ENCODE results near the gene CIC. TPM values are rescaled to one million over a fixed set of nuclear protein-coding genes. Genes with fewer than 3 reads are reported as not detected.
A peak's percentile ranks its signal among the peaks of the same experiment; 100 is the strongest.
"Not testable (repeated sequence)": the region's sequence is repeated elsewhere in the genome, so short reads cannot be mapped to it uniquely, and the experiment has no call there.

The CIC gene
- total RNA-seq, 3 donors from 2014 or later, result 20.2 to 25.6 (median 24.9) TPM

DNA sequence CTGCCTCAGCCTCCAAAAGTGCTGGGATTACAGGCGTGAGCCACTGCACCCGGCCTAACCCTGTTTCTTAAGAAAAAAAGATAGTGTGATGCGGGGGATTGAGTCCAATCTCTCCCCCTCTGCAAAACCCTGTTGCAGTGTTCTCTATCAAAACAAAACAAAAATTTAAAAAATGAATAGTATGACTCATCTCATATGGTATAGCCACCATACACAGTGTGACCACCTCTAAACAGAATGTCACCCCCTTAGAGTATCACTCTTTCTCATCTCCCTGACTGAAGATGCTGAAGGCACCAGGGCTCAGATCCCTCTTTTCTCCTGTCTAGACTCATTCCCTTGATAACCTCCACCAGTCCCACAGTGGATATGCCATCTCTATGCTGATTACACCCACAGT, 7.3 kb upstream of the CIC start:
- no peaks in the 10 kb centered on the region for H3K9me3 ChIP-seq
- peaks cover 0 to 2% of the 10 kb centered on the region in 2 donors for H3K4me1 ChIP-seq
- H3K27ac ChIP-seq, result no peak overlapping the region
- H3K27me3 ChIP-seq, result no peaks in the 10 kb centered on the region
- intact Hi-C loops (cut with DNase I; ENCODE audit: low total_unique reads), result no loop called here
- H3K36me3 ChIP-seq, result no peaks in the 10 kb centered on the region
- DNase-seq (ENCODE audit: low spot score in 2 of 2), result no peak
- H3K4me3 ChIP-seq, result no peak overlapping the region
- no peak for TF ChIP-seq POLR2A (IDR thresholded peaks at IDR 0.05)
- TF ChIP-seq, protein P1, sequence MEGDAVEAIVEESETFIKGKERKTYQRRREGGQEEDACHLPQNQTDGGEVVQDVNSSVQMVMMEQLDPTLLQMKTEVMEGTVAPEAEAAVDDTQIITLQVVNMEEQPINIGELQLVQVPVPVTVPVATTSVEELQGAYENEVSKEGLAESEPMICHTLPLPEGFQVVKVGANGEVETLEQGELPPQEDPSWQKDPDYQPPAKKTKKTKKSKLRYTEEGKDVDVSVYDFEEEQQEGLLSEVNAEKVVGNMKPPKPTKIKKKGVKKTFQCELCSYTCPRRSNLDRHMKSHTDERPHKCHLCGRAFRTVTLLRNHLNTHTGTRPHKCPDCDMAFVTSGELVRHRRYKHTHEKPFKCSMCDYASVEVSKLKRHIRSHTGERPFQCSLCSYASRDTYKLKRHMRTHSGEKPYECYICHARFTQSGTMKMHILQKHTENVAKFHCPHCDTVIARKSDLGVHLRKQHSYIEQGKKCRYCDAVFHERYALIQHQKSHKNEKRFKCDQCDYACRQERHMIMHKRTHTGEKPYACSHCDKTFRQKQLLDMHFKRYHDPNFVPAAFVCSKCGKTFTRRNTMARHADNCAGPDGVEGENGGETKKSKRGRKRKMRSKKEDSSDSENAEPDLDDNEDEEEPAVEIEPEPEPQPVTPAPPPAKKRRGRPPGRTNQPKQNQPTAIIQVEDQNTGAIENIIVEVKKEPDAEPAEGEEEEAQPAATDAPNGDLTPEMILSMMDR (IDR thresholded peaks at IDR 0.05), result no peak
- TF ChIP-seq POLR2AphosphoS5 (IDR thresholded peaks at IDR 0.05), result no peak

DNA sequence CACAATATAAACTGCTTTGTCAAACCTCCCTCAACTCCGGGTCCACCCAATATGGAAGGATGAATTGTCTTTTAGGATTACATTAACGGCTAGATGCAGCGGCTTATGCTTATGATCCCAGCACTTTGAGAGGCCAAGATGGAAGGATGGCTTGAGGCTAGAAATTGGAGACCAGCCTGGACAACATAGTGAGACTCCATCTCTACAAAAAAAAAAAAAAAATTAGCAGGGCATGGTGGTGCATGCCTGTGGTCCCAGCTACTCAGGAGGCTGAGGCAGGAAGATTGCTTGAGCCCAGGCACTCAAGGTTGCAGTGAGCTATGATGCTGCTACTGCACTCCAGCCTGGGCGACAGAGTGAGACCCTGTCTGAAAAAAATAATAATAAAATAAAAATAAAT, 2.9 kb upstream of the CIC start:
- H3K4me1 ChIP-seq, result peaks cover 7 to 11% of the 10 kb centered on the region in 2 donors
- H3K9me3 ChIP-seq; intact Hi-C loops (cut with DNase I; ENCODE audit: low total_unique reads); DNase-seq (ENCODE audit: low spot score in 2 of 2); H3K27me3 ChIP-seq; H3K36me3 ChIP-seq; H3K4me3 ChIP-seq; H3K27ac ChIP-seq: not testable (repeated sequence)

DNA sequence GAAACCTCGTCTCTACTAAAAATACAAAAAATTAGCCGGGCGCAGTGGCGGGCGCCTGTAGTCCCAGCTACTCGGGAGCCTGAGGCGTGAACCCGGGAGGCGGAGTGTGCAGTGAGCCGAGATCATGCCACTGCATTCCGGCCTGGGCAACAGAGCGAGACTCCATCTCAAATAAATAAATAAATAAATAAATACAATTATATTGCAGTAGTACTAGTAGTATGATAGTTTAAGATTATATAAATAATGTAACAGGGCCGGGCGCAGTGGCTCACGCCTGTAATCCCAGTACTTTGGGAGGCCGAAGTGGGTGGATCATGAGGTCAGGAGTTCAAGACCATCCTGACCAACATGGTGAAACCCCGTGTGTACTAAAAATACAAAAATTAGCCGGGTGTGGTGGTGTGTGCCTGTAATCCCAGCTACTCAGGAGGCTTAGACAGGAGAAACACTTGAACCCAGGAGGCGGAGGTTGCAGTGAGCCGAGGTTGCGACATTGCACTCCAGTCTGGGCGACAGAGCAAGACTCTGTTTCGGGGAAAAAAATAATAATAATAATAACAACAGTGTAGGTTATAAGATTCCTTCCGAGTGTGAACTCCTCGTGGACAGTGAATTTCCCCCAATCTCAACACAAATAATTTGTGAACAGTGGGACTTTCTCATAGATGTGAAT, 2.0 kb upstream of the CIC start:
- intact Hi-C loops (cut with DNase I; ENCODE audit: low total_unique reads); H3K36me3 ChIP-seq; H3K27me3 ChIP-seq; DNase-seq (ENCODE audit: low spot score in 2 of 2); H3K4me3 ChIP-seq; H3K9me3 ChIP-seq: not testable (repeated sequence)
- H3K27ac ChIP-seq, result peak overlapping the region in 1 of 2 donors; percentile 100
- H3K4me1 ChIP-seq, result peaks cover 13% of the 10 kb centered on the region in 2 donors

DNA sequence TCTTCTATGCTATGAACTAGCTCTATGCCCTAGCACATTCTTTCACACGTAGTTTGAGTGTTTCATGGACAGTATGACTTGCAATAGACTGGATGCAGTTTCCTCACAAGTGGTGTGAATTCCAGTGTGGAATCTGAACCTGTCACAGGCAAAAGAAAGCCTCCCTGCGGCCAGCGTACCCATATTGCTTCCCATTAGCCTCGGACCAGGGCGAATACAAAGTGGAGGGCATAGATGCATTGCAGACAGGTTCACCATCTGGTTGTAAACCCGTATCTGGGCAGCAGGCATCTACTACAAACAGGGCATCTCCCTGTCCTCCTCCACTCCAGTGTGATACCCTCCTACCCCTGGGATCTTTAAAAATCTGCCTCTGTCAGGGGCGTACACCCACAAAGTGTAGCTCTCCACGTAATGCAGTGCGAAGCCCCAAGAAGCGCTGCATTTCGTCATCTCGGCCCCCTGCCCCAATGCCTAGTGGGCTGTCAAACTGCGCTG, 1.4 kb upstream of the CIC start:
- Histone ChIP-seq H3K27ac (peak overlapping the region; percentile 97 to 100), H3K4me1 (peaks cover 13% of the 10 kb centered on the region in 2 donors), H3K36me3 (no peaks in the 10 kb centered on the region), H3K9me3 (no peaks in the 10 kb centered on the region), H3K27me3 (no peaks in the 10 kb centered on the region), H3K4me3 (peak overlapping the region; percentile 64 to 70 (median 68))
- intact Hi-C loops (cut with DNase I; ENCODE audit: low total_unique reads), result no loop called here
- TF ChIP-seq, protein P1 (IDR thresholded peaks at IDR 0.05), result peak in 1 of 3 donors; percentile 30
- no peak for TF ChIP-seq POLR2AphosphoS5 (IDR thresholded peaks at IDR 0.05)
- DNase-seq (ENCODE audit: low spot score in 2 of 2), result peak in 1 of 2 donors; percentile 36

DNA sequence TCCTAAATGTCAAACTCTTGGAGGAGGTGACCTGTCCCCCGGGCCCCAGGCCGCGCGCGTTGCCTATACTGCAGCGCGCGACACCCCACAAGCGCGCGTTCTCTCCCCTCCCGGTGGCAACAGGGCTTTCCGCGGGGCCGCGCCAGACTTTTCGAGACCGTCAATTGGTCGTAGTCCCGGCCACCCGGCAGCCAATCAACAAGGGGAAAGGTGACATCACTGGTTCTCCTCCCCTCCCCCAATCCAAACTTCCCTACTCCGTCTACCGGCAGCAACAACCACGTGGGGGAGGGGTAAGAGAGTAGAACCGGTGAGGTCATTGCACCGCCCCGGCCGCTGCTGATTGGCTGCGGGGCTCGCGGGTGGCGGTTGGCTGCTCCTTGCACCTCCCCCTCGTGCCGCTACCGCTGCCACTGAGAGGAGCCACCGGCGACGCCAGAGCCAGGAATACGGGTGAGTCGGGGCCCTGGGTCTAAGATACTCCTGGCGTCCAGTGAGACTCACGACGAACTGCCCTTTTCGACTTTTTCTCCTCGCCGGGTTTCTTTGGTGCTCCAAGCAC, 829 bp upstream of the CIC start:
- intact Hi-C loops (cut with DNase I; ENCODE audit: low total_unique reads), result no loop called here
- TF ChIP-seq POLR2A (IDR thresholded peaks at IDR 0.05), result peak; percentile 72
- peak; percentile 91 to 96 (median 92) for TF ChIP-seq POLR2AphosphoS5 (IDR thresholded peaks at IDR 0.05)
- TF ChIP-seq, protein P1 (IDR thresholded peaks at IDR 0.05), result peak; percentile 8 to 21 (median 17)
- H3K36me3 ChIP-seq, result no peaks in the 10 kb centered on the region

More for the DNA sequence above, 829 bp upstream of the CIC start:
- Histone ChIP-seq H3K4me1 (peaks cover 13% of the 10 kb centered on the region in 2 donors), H3K27me3 (no peaks in the 10 kb centered on the region), H3K27ac (peak overlapping the region; percentile 97 to 100), H3K9me3 (no peaks in the 10 kb centered on the region), H3K4me3 (peak overlapping the region; percentile 64 to 70 (median 68))
- DNase-seq (ENCODE audit: low spot score in 2 of 2), result peak; percentile 99 to 100
